DOHH2 (cell line): ENCODE data around the gene BPTF.
A peak's percentile ranks its signal among the peaks of the same experiment; 100 is the strongest.
"Not testable (repeated sequence)": the region's sequence is repeated elsewhere in the genome, so short reads cannot be mapped to it uniquely, and the experiment has no call there.

Experiments used
- H3F3A ChIP-seq: fragments of 200-600 bp; sonication (generic), shearing (Covaris generic); 2 replicates; pipeline ENCODE4 v1.6.0; 2016; ENCODE audit warnings: antibody characterized with exemption, mild to moderate bottlenecking; ENCODE audit not compliant: control insufficient read depth, insufficient read depth
- H3K27ac ChIP-seq: fragments of 200-600 bp; sonication (generic); 2 replicates; pipeline ENCODE4 v1.5.1; 2014; ENCODE audit warnings: low read depth, mild to moderate bottlenecking, low read length, moderate library complexity
- H3K27me3 ChIP-seq: fragments of 200-600 bp; sonication (generic); 2 replicates; pipeline ENCODE4 v1.6.1; 2014; ENCODE audit warnings: mild to moderate bottlenecking, low read length, mixed read lengths; ENCODE audit not compliant: control insufficient read depth
- H3K36me3 ChIP-seq: fragments of 200-600 bp; sonication (generic); 2 replicates; pipeline ENCODE4 v1.6.1; 2014; ENCODE audit warnings: mild to moderate bottlenecking, low read length, moderate library complexity, mixed read lengths; ENCODE audit not compliant: control insufficient read depth
- H3K4me1 ChIP-seq: fragments of 200-600 bp; sonication (generic); 2 replicates; pipeline ENCODE4 v1.6.1; 2014; ENCODE audit warnings: mild to moderate bottlenecking, low read length, mixed read lengths; ENCODE audit not compliant: control insufficient read depth
- H3K4me2 ChIP-seq: fragments of 200-600 bp; sonication (generic); 2 replicates; pipeline ENCODE4 v1.6.0; 2014; ENCODE audit warnings: mild to moderate bottlenecking, low read length, moderate library complexity
- H3K4me3 ChIP-seq: fragments of 200-600 bp; sonication (generic); 2 replicates; pipeline ENCODE4 v1.5.1; 2014; ENCODE audit warnings: mild to moderate bottlenecking, low read length, mixed read lengths
- H3K79me2 ChIP-seq: fragments of 200-600 bp; sonication (generic); 2 replicates; pipeline ENCODE4 v1.6.1; 2014; ENCODE audit warnings: mild to moderate bottlenecking, low read length, mixed read lengths; ENCODE audit not compliant: control insufficient read depth
- H3K9me2 ChIP-seq: fragments of 200-600 bp; sonication (generic); replicated peaks from 2 replicates; pipeline ENCODE4 v1.6.1; 2014; ENCODE audit warnings: mild to moderate bottlenecking, low read length, mixed read lengths; ENCODE audit not compliant: control insufficient read depth
- H3K9me3 ChIP-seq: fragments of 200-600 bp; sonication (generic); 2 replicates; pipeline ENCODE4 v1.6.1; 2014; ENCODE audit warnings: antibody characterized with exemption, low read length, mixed read lengths; ENCODE audit not compliant: control insufficient read depth, insufficient read depth
- H4K20me1 ChIP-seq: fragments of 200-600 bp; sonication (generic); 2 replicates; pipeline ENCODE4 v1.6.0; 2014; ENCODE audit warnings: low read depth, mild to moderate bottlenecking, antibody characterized with exemption, low read length, moderate library complexity; ENCODE audit not compliant: control insufficient read depth, insufficient read depth
- EZH2phosphoT487 ChIP-seq: fragments of 200-600 bp; sonication (generic); IDR thresholded peaks from 2 replicates; pipeline ENCODE4 v1.6.1; 2017; ENCODE audit warnings: borderline replicate concordance, mild to moderate bottlenecking, antibody characterized with exemption, low read length, moderate library complexity, mixed read lengths
- TF ChIP-seq, protein P1 (sequence below): fragments of 200-600 bp; sonication (generic); IDR thresholded peaks from one replicate; pipeline ENCODE4 v1.5.1; 2014; ENCODE audit warnings: antibody characterized with exemption, mild to moderate bottlenecking, low read depth, low read length; ENCODE audit not compliant: poor library complexity, severe bottlenecking

Gene BPTF

DNA sequence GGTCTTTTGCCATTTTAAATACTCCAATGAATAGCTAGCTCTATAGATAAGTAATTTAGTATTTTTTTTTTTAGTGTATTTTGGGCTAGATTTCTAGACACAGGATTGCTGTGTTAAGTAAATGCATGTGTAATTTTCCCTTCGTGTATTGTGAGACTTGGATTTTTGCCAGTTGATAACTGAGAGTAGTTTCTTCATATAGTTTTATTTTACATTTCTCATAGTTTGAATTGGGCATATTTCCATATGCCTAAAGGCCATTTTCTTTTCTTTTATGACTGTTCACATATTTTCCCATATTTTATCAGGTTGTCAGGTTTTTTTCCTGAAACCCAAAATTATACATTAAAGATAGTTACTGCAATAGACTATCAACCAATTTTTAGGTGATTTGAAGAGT is 59.4 kb downstream of the BPTF start:
- no peaks in the 10 kb centered on the region for H4K20me1 ChIP-seq
- H3K4me3 ChIP-seq: no peak overlapping the region
- no peaks in the 10 kb centered on the region for H3K9me3 ChIP-seq
- H3K9me2 ChIP-seq: no peaks in the 10 kb centered on the region
- peaks cover 78% of the 10 kb centered on the region for H3K36me3 ChIP-seq
- TF ChIP-seq, protein P1, sequence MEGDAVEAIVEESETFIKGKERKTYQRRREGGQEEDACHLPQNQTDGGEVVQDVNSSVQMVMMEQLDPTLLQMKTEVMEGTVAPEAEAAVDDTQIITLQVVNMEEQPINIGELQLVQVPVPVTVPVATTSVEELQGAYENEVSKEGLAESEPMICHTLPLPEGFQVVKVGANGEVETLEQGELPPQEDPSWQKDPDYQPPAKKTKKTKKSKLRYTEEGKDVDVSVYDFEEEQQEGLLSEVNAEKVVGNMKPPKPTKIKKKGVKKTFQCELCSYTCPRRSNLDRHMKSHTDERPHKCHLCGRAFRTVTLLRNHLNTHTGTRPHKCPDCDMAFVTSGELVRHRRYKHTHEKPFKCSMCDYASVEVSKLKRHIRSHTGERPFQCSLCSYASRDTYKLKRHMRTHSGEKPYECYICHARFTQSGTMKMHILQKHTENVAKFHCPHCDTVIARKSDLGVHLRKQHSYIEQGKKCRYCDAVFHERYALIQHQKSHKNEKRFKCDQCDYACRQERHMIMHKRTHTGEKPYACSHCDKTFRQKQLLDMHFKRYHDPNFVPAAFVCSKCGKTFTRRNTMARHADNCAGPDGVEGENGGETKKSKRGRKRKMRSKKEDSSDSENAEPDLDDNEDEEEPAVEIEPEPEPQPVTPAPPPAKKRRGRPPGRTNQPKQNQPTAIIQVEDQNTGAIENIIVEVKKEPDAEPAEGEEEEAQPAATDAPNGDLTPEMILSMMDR: no peak
- TF ChIP-seq EZH2phosphoT487: no peak
- no peaks in the 10 kb centered on the region for H3K27me3 ChIP-seq
- no peaks in the 10 kb centered on the region for H3K4me1 ChIP-seq
- peaks cover 70% of the 10 kb centered on the region for H3K79me2 ChIP-seq
- H3F3A ChIP-seq: peaks cover 8% of the 10 kb centered on the region; the same call in 1 of the 2 replicates
- no peak overlapping the region for H3K4me2 ChIP-seq
- H3K27ac ChIP-seq: no peak overlapping the region

DNA sequence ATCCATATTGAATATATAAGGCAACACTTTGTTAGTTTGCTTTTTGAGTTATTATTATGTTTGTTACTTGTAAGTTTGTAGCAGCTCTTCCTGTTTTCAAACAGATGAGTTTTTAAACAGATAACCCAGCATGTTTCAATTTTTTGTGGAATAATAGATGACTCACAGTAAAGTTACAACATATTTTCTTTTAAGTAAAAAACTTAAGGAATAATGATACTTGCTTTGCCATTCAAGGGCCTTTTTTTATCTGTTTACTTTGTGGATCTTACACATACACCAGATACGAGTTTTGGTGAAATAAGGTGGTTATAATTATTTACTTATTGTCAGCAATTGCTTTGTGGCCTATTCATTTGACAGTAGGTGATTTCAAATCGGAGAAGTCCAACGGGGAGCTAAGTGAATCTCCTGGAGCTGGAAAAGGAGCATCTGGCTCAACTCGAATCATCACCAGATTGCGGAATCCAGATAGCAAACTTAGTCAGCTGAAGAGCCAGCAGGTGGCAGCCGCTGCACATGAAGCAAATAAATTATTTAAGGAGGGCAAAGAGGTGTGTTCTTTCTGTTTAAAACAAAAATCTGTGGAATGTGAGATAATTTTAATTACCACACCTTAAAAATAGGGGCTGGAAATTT is 66.3 kb downstream of the BPTF start:
- H3K36me3 ChIP-seq: peaks cover 92% of the 10 kb centered on the region
- H3K4me2 ChIP-seq: no peak overlapping the region
- H4K20me1 ChIP-seq: no peaks in the 10 kb centered on the region
- H3K9me2 ChIP-seq: no peaks in the 10 kb centered on the region
- TF ChIP-seq, protein P1: peak; percentile 14
- TF ChIP-seq EZH2phosphoT487: no peak
- H3K79me2 ChIP-seq: peaks cover 30% of the 10 kb centered on the region
- peaks cover 5% of the 10 kb centered on the region for H3F3A ChIP-seq
- no peak overlapping the region for H3K27ac ChIP-seq
- no peak overlapping the region for H3K4me3 ChIP-seq
- H3K4me1 ChIP-seq: no peaks in the 10 kb centered on the region
- no peaks in the 10 kb centered on the region for H3K9me3 ChIP-seq
- H3K27me3 ChIP-seq: no peaks in the 10 kb centered on the region

GRCh38 chr17:67902511-67903231 is 77.4 kb downstream of the BPTF start:
- Histone ChIP-seq H3F3A (peaks cover 12% of the 10 kb centered on the region), H3K9me3 (no peaks in the 10 kb centered on the region), H3K4me1 (no peaks in the 10 kb centered on the region), H3K79me2 (no peaks in the 10 kb centered on the region; the same call in 1 of the 2 replicates), H3K27ac (no peak overlapping the region), H3K9me2 (no peaks in the 10 kb centered on the region), H3K4me2 (no peak overlapping the region), H3K36me3 (peaks cover 90% of the 10 kb centered on the region), H3K27me3 (no peaks in the 10 kb centered on the region), H4K20me1 (no peaks in the 10 kb centered on the region), H3K4me3 (no peak overlapping the region)
- TF ChIP-seq, protein P1: no peak
- no peak for TF ChIP-seq EZH2phosphoT487

GRCh38 chr17:67905298-67905697 is 80.0 kb downstream of the BPTF start:
- H3K27ac ChIP-seq, H4K20me1 ChIP-seq, H3K4me2 ChIP-seq, H3K9me3 ChIP-seq, H3K27me3 ChIP-seq, H3K4me3 ChIP-seq, H3K79me2 ChIP-seq, H3K9me2 ChIP-seq, H3K4me1 ChIP-seq: not testable (repeated sequence)
- H3F3A ChIP-seq: peaks cover 18% of the 10 kb centered on the region
- H3K36me3 ChIP-seq: peaks cover 92% of the 10 kb centered on the region

- H3K36me3 ChIP-seq: peaks cover 92% of the 10 kb centered on the region
- peaks cover 13% of the 10 kb centered on the region; the same call in 1 of the 2 replicates for H3F3A ChIP-seq
- H3K9me2 ChIP-seq, H3K4me3 ChIP-seq, H4K20me1 ChIP-seq, H3K4me2 ChIP-seq, H3K9me3 ChIP-seq, H3K27ac ChIP-seq, H3K27me3 ChIP-seq, H3K4me1 ChIP-seq: not testable (repeated sequence)
- H3K79me2 ChIP-seq: peaks cover 47% of the 10 kb centered on the region
Observed at GRCh38 chr17:67910117-67910803, 85.0 kb downstream of the BPTF start.
